Heart right ventricle (tissue), 16 donors: ENCODE data around the gene SRR. TPM values are rescaled to one million over a fixed set of nuclear protein-coding genes. Genes with fewer than 3 reads are reported as not detected.
"Not testable (repeated sequence)": the region's sequence is repeated elsewhere in the genome, so short reads cannot be mapped to it uniquely, and the experiment has no call there.

ENCODE experiments used
- ATAC-seq, 8 donors: fragments of 200-7000 bp; cut with Tn5 transposase; one replicate each; pipeline ENCODE4 v1.9.1; 2020; ENCODE audit warnings: mild to moderate bottlenecking in 8 of 8, moderate library complexity in 8 of 8, moderate number of reproducible peaks in 1 of 8
- DNase-seq, 2 donors: peaks; one replicate each; pipeline ENCODE4 v3.0.0-alpha.2; 2020
- H3K27ac ChIP-seq, 10 donors: fragments of 200-600 bp; sonication (generic) in 2 of 10; one replicate each; pipeline versions ENCODE4 v1.5.0 to v1.8.0; 2020 to 2022; ENCODE audit warnings: mild to moderate bottlenecking in 3 of 10
- H3K27me3 ChIP-seq, 7 donors: fragments of 200-600 bp; one replicate each; pipeline ENCODE4 v1.8.0; 2021 to 2022; ENCODE audit warnings: mild to moderate bottlenecking in 2 of 7
- H3K36me3 ChIP-seq, 9 donors: fragments of 200-600 bp; sonication (generic) in 1 of 9; one replicate each; pipeline versions ENCODE4 v1.5.0 to v1.8.0; 2020 to 2022; ENCODE audit warnings: mild to moderate bottlenecking in 2 of 9
- H3K4me1 ChIP-seq, 9 donors: fragments of 200-600 bp; sonication (generic) in 1 of 9; one replicate each; pipeline versions ENCODE4 v1.5.0 to v1.8.0; 2020 to 2022; ENCODE audit warnings: mild to moderate bottlenecking in 4 of 9
- H3K4me3 ChIP-seq, 10 donors: fragments of 200-600 bp; sonication (generic) in 2 of 10; one replicate each; pipeline versions ENCODE4 v1.5.0 to v1.8.0; 2020 to 2022; ENCODE audit warnings: mild to moderate bottlenecking in 7 of 10, moderate library complexity in 2 of 10
- H3K9me3 ChIP-seq, 11 donors: fragments of 200-600 bp in 10 of 11; sonication (generic) in 2 of 11; one replicate each; pipeline versions ENCODE4 v1.5.0 to v1.8.0; 2013 to 2022; ENCODE audit warnings: mild to moderate bottlenecking in 2 of 11, control low read depth in 1 of 11, moderate library complexity in 1 of 11
- CTCF ChIP-seq, 9 donors: fragments of 200-600 bp; sonication (generic) in 2 of 9; IDR thresholded peaks; one replicate each; pipeline versions ENCODE4 v1.5.0 to v1.8.0; 2021 to 2022; ENCODE audit warnings: antibody characterized with exemption in 9 of 9, mild to moderate bottlenecking in 5 of 9, moderate library complexity in 1 of 9
- WGBS, 2 donors: extraction: QIAGEN DNeasy Blood & Tissue Kit; methylation state at CpG; one replicate each; pipeline ENCODE4 v1.1.7; 2013; ENCODE audit warnings: inconsistent platforms in 1 of 2; 5-methylcytosine and 5-hydroxymethylcytosine counted together
- intact Hi-C, 10 donors: fragments of 100-400 bp; cut with DNase I; formaldehyde crosslinking; loops; one replicate each; pipeline versions ENCODE4 v1.11.1 to v1.14.2; 2022
- long read RNA-seq, 3 donors: library from polyadenylated mRNA; unstranded; transcript quantifications; one replicate each; pipeline ENCODE4 v2.0.0, GENCODE V29; 2020 to 2021
- polyA plus RNA-seq, 2 donors: library from polyadenylated mRNA; stranded (reverse); fragments of 200-250 nt; gene quantifications; one replicate each; pipeline ENCODE4 v1.2.3, GENCODE V29; 2013
- total RNA-seq, 10 donors: library from RNA; stranded (reverse); fragmentation: NEBNext Ultra II Directional in 3 of 10; extraction: Animal tissue kit (Norgen Biotek cat#: 25700) in 3 of 10; gene quantifications; one replicate each; pipeline versions ENCODE4 v1.2.1 to v1.2.4, GENCODE V29; 2021 to 2023
- donor health status: Arrhythmogenic right ventricular cardiomyopathy.
- donor health status: ischemic (EF 13 %, LVEDD 7.1; RV severe dilation, severe dysfunction).
- donor health status: healthy with polysubstance abuse.
- donor health status: DM: no; HTN: yes; CAD: no.
- donor health status: DM: no; HTN: no; CAD: no.
- donor health status: ischemic (EF 25% LVEDD 6.9; RV normal size, moderate dysfunction).
- donor health status: ischemic (EF 25% LVEDD 5.7; RV mildly dilated, moderate dysfunction).
- donor health status: healthy.
- donor health status: DM: yes; HTN: yes; CAD: no.
- donor health status: Ischemic cardiomyopathy.
- donor health status: ischemic (EF 35%, LVEDD 5.7; RV mildly dilated, moderate dysfunction).
- donor health status: nonischemic (EF 11% LVEDD 7.7; RV severe dilation, severe dysfunction).
- donor health status: DM: yes; HTN: yes; CAD: no.
- donor health status: PGD.
- donor health status: ischemic (EF 29% LVEDD 5.4; RV normal size, mild dysfunction).
- donor health status: nonischemic (EF 23%, LVEDD 6.1; RV moderate dilation, normal function).

SRR gene
- 10 to 100 TPM in 5 of 10 donors, 1 to 10 TPM in 5; 5.3 to 16.0 (median 9.8) TPM for total RNA-seq
- 1 to 10 TPM; 2.9 to 4.4 TPM for polyA plus RNA-seq
- long read RNA-seq, donor 1, transcript SRR-201 (8 exons, 2,728 nt) = major isoform, 5 of 8 reads
- long read RNA-seq, donor 1, partial matches to known transcripts = 1 of 8 reads
- long read RNA-seq, donor 1, other reads (novel, unspliced or antisense) = 2 of 8 reads
- long read RNA-seq, donor 2, transcript SRR-201 (8 exons, 2,728 nt) = major isoform, 8 of 10 reads
- long read RNA-seq, donor 2, partial matches to known transcripts = 1 of 10 reads
- long read RNA-seq, donor 2, other reads (novel, unspliced or antisense) = 1 of 10 reads
- long read RNA-seq, donor 3, transcript SRR-201 (8 exons, 2,728 nt) = major isoform, 18 of 20 reads
- long read RNA-seq, donor 3, partial matches to known transcripts = 0 of 20 reads
- long read RNA-seq, donor 3, other reads (novel, unspliced or antisense) = 2 of 20 reads

GRCh38 chr17:2303204-2304188 is at the start of gene SRR, which contains the start of gene SMG6:
SRR (plus strand) TSS chr17:2303950; CDS start chr17:2315561, 11,611 bp downstream.
SMG6 (minus strand) TSS chr17:2303785; CDS start chr17:2303720, 65 bp downstream.
- Histone ChIP-seq H3K4me3 (peak within 1 kb of the TSS; percentile 76 to 99 (median 90)), H3K27ac (peak within 1 kb of the TSS; percentile 88 to 97 (median 92)), H3K27me3 (no peaks in the 10 kb centered on the region), H3K4me1 (peaks cover 3 to 31% (median 22%) of the 10 kb centered on the region in 9 donors), H3K36me3 (peaks cover 0 to 27% (median 0%) of the 10 kb centered on the region in 9 donors), H3K9me3 (no peaks in the 10 kb centered on the region)
- peak; percentile 93 to 95 for DNase-seq
- intact Hi-C loops = no loop called here
- WGBS, 2 donors = 0% methylated on average over 80 to 105 of the region's 108 CpGs
- peak; percentile 97 to 98 (median 97) for ATAC-seq
- TF ChIP-seq CTCF (IDR thresholded peaks at IDR 0.05) = no peak

- H3K4me1 ChIP-seq = peaks cover 0 to 38% (median 9%) of the 10 kb centered on the region in 9 donors
- H3K4me3 ChIP-seq, ATAC-seq, H3K9me3 ChIP-seq, H3K27me3 ChIP-seq, DNase-seq: not testable (repeated sequence)
- intact Hi-C loops = loop anchor here in 1 of 10 donors (5.0 kb wide), 1 partner anchor 1087 kb away; no protein-coding TSS in a partner anchor
- H3K27ac ChIP-seq = peak overlapping the region in 1 of 10 donors; percentile 70
- peaks cover 0 to 30% (median 0%) of the 10 kb centered on the region in 9 donors for H3K36me3 ChIP-seq
- 95 to 96% methylated on average over 8 of the region's 8 CpGs for WGBS, 2 donors
Observed at GRCh38 chr17:2258830-2259229, 44.9 kb upstream of the SRR start.

- TF ChIP-seq CTCF (IDR thresholded peaks at IDR 0.05) = no peak
- Histone ChIP-seq H3K27ac (peak overlapping the region in 1 of 10 donors; percentile 70), H3K9me3 (no peaks in the 10 kb centered on the region), H3K36me3 (peaks cover 0 to 28% (median 0%) of the 10 kb centered on the region in 9 donors), H3K4me1 (peaks cover 0 to 45% (median 14%) of the 10 kb centered on the region in 9 donors), H3K4me3 (no peak overlapping the region), H3K27me3 (no peaks in the 10 kb centered on the region)
- intact Hi-C loops = loop anchor here in 1 of 10 donors (5.0 kb wide), 1 partner anchor 1088 kb away; no protein-coding TSS in a partner anchor
- DNase-seq (no peak), ATAC-seq (no peak)
- WGBS, 2 donors = 79 to 85% methylated on average over 8 of the region's 8 CpGs
Observed at GRCh38 chr17:2259769-2260536, 43.8 kb upstream of the SRR start.

- peak in 2 of 8 donors; percentile 28 to 72 for ATAC-seq
- DNase-seq = no peak
- Histone ChIP-seq H3K27me3 (no peaks in the 10 kb centered on the region), H3K9me3 (no peaks in the 10 kb centered on the region), H3K36me3 (peaks cover 0 to 38% (median 5%) of the 10 kb centered on the region in 9 donors), H3K4me1 (peaks cover 0 to 59% (median 14%) of the 10 kb centered on the region in 9 donors), H3K4me3 (no peak overlapping the region), H3K27ac (peak overlapping the region in 1 of 10 donors; percentile 84)
- no peak for TF ChIP-seq CTCF (IDR thresholded peaks at IDR 0.05)
- 80 to 85% methylated on average over 2 of the region's 2 CpGs for WGBS, 2 donors
- intact Hi-C loops = no loop called here
Observed at GRCh38 chr17:2262135-2262587, 41.6 kb upstream of the SRR start.
